ENCODE data around the gene RNF115. TPM values are rescaled to one million over a fixed set of nuclear protein-coding genes. Genes with fewer than 3 reads are reported as not detected.

RNF115 gene
- total and polyA plus RNA-seq, 4 donors, result 3.2 to 10.0 (median 7.6) TPM

DNA sequence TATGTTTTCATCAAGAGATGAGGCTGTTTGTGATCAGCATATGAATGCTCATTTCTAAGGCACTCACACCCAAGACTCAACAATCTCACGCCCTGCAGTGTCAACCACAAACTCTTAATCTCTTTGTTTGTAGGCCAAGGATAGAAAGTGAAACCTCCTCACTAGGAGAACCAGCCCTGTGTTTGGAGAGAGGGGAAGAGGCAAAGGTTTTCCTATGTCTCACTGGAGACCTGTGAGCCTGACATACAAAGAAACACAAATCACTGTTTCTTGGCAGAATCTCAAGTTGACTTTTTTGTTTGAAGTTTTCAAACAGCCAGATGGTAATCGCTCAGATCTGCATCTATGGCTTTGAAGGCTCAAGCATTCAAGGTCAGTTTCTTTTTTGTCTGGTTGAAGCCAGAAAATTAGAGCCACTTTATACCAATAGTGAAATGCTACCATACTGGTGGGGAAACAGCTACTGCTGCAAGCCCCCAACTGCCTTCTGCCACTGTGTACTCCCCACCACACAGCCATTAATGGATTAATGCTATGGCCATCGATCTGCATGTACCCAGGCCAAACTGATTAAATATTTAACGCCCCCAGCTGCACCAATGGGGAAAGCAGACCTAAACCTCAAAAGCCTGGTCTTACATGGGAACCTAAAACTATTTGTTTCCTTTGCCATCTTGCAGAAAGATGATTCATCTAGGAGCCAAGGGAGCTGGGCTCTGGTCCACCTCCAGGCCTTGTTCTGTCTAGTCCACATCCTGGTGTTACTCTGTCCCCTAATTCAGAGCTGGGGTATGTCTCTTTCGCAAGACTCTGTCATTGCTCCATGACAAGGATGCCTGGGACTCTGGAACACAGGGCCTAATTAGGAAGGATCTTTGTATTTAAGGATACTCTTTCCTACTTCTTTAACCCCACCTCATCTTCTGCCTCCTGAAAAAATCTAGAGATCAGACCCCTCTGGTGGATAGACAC lies 133.0 kb downstream of the RNF115 start (continued):
- TF ChIP-seq ZBTB33 (IDR thresholded peaks at IDR 0.05), result no peak

- Histone ChIP-seq H3K4me1 (ENCODE audit: control insufficient read depth in 4 of 4, insufficient read depth in 4 of 4, low read length in 3 of 4) (peaks cover 8 to 24% (median 17%) of the 10 kb centered on the region in 4 donors), H3K9me3 (ENCODE audit: control insufficient read depth in 4 of 4, low read length in 3 of 4) (no peaks in the 10 kb centered on the region), H3K4me3 (ENCODE audit: low read depth in 1 of 3, low read length in 3 of 3) (no peak overlapping the region), H3K27me3 (ENCODE audit: control insufficient read depth in 4 of 4, insufficient read depth in 4 of 4, low read length in 3 of 4) (no peaks in the 10 kb centered on the region), H3K36me3 (ENCODE audit: control insufficient read depth in 4 of 4, insufficient read depth in 3 of 4, low read depth in 1 of 4, low read length in 3 of 4) (peaks cover 2 to 8% (median 3%) of the 10 kb centered on the region in 4 donors), H3K27ac (ENCODE audit: low read depth in 1 of 2, low read length in 2 of 2) (no peak overlapping the region), H3K9ac (ENCODE audit: low read depth in 1 of 2, low read length in 2 of 2) (peak overlapping the region in 1 of 2 donors; percentile 33)
- WGBS, result 93% methylated on average over 6 of the region's 6 CpGs
- no peak for DNase-seq (ENCODE audit: low spot score)
- no peak for TF ChIP-seq HNF4G (IDR thresholded peaks at IDR 0.05)
- no peak for TF ChIP-seq TAF1 (conservative IDR thresholded peaks at IDR 0.05)
- TF ChIP-seq NR2F2 (IDR thresholded peaks at IDR 0.05), result no peak
- TF ChIP-seq, protein P1, sequence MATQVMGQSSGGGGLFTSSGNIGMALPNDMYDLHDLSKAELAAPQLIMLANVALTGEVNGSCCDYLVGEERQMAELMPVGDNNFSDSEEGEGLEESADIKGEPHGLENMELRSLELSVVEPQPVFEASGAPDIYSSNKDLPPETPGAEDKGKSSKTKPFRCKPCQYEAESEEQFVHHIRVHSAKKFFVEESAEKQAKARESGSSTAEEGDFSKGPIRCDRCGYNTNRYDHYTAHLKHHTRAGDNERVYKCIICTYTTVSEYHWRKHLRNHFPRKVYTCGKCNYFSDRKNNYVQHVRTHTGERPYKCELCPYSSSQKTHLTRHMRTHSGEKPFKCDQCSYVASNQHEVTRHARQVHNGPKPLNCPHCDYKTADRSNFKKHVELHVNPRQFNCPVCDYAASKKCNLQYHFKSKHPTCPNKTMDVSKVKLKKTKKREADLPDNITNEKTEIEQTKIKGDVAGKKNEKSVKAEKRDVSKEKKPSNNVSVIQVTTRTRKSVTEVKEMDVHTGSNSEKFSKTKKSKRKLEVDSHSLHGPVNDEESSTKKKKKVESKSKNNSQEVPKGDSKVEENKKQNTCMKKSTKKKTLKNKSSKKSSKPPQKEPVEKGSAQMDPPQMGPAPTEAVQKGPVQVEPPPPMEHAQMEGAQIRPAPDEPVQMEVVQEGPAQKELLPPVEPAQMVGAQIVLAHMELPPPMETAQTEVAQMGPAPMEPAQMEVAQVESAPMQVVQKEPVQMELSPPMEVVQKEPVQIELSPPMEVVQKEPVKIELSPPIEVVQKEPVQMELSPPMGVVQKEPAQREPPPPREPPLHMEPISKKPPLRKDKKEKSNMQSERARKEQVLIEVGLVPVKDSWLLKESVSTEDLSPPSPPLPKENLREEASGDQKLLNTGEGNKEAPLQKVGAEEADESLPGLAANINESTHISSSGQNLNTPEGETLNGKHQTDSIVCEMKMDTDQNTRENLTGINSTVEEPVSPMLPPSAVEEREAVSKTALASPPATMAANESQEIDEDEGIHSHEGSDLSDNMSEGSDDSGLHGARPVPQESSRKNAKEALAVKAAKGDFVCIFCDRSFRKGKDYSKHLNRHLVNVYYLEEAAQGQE (IDR thresholded peaks at IDR 0.05), result no peak
- no peak for TF ChIP-seq ZBTB33 (IDR thresholded peaks at IDR 0.05)
- TF ChIP-seq SP1 (IDR thresholded peaks at IDR 0.05), result no peak
- no peak for TF ChIP-seq RXRA (IDR thresholded peaks at IDR 0.05)
- no peak for TF ChIP-seq JUND (IDR thresholded peaks at IDR 0.05)
- TF ChIP-seq YY1 (IDR thresholded peaks at IDR 0.05), result no peak
- TF ChIP-seq, protein P2, sequence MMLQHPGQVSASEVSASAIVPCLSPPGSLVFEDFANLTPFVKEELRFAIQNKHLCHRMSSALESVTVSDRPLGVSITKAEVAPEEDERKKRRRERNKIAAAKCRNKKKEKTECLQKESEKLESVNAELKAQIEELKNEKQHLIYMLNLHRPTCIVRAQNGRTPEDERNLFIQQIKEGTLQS (IDR thresholded peaks at IDR 0.05), result no peak
- no peak for TF ChIP-seq FOXA1 (IDR thresholded peaks at IDR 0.05)
- no peak for TF ChIP-seq EGR1 (IDR thresholded peaks at IDR 0.05; ENCODE audit: low read depth in 2 of 2)
- no peak for TF ChIP-seq FOXA2 (IDR thresholded peaks at IDR 0.05)
- no peak for TF ChIP-seq RAD21 (IDR thresholded peaks at IDR 0.05)
- TF ChIP-seq, protein P3, sequence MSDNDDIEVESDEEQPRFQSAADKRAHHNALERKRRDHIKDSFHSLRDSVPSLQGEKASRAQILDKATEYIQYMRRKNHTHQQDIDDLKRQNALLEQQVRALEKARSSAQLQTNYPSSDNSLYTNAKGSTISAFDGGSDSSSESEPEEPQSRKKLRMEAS (IDR thresholded peaks at IDR 0.05), result no peak
- no peak for TF ChIP-seq CTCF (IDR thresholded peaks at IDR 0.05; ENCODE audit: low read depth, low read length, missing input control)
Observed at GRCh38 chr1:145689922-145690321, 134.0 kb downstream of the RNF115 start.
